Breast epithelium (tissue), 3 donors: ENCODE measurements around the gene FAIM2.

ENCODE experiments used
- CTCF ChIP-seq, 3 donors: fragments of 450-650 bp; IDR thresholded peaks; one replicate each; pipeline ENCODE4 v1.5.1; 2016 to 2017; ENCODE audit warnings: antibody characterized with exemption in 3 of 3, mild to moderate bottlenecking in 3 of 3, moderate library complexity in 3 of 3
- POLR2A ChIP-seq: fragments of 450-650 bp; IDR thresholded peaks from one replicate; pipeline ENCODE4 v1.6.1; 2016; ENCODE audit warnings: antibody characterized with exemption, mild to moderate bottlenecking, moderate library complexity
- POLR2AphosphoS5 ChIP-seq, 3 donors: sonication (generic); formaldehyde crosslinking; IDR thresholded peaks; one replicate each; pipeline ENCODE4 v1.6.1; 2017; ENCODE audit warnings: antibody characterized with exemption in 3 of 3

GRCh38 chr12:49941556-49942511 is 38.1 kb upstream of the FAIM2 start:
- TF ChIP-seq CTCF (IDR thresholded peaks at IDR 0.05) (no peak), POLR2A (no peak), POLR2AphosphoS5 (IDR thresholded peaks at IDR 0.05) (no peak)
